NCI-H2107 treated with DMSO at 0.1 percent for 48 hours (cell line): ENCODE results near the gene OR6T1.

ENCODE experiments used
- DNase-seq: peaks from one replicate; lab custom pipeline; 2025; ENCODE audit not compliant: unreplicated experiment; lab: John Stamatoyannopoulos, UW

OR6T1 gene

GRCh38 chr11:123943738-123944137 lies at the start of gene OR6T1:
Gene OR6T1 (minus strand): TSS chr11:123943838. CDS start chr11:123943838, 0 bp downstream.
- no peak for DNase-seq

- no peak for DNase-seq
Measured at GRCh38 chr11:123979311-123979710, 35.7 kb upstream of the OR6T1 start.

GRCh38 chr11:123977731-123978347 lies 34.2 kb upstream of the OR6T1 start, which contains the start of gene OR10S1:
Gene OR10S1 (minus strand): TSS chr11:123977781. CDS start chr11:123977664, 117 bp downstream.
- DNase-seq, result no peak

GRCh38 chr11:123976770-123977560 lies 33.3 kb upstream of the OR6T1 start:
- no peak for DNase-seq

- DNase-seq, result no peak
Measured at GRCh38 chr11:123973816-123974215, 30.2 kb upstream of the OR6T1 start.

- DNase-seq, result no peak
Measured at GRCh38 chr11:123956752-123957151, 13.1 kb upstream of the OR6T1 start.

GRCh38 chr11:123945132-123945531 lies 1.5 kb upstream of the OR6T1 start:
- DNase-seq, result no peak

GRCh38 chr11:123942413-123942812 lies 1.2 kb downstream of the OR6T1 start:
- no peak for DNase-seq

- no peak for DNase-seq
Measured at GRCh38 chr11:123939317-123939716, 4.3 kb downstream of the OR6T1 start, which contains the start of gene OR4D5. Gene OR4D5 (plus strand): TSS chr11:123939617. CDS start chr11:123939617, 0 bp downstream.

- no peak for DNase-seq
Measured at GRCh38 chr11:123924027-123924426, 19.6 kb downstream of the OR6T1 start.

GRCh38 chr11:123920943-123921342 lies 22.7 kb downstream of the OR6T1 start:
- no peak for DNase-seq

GRCh38 chr11:123905826-123906225 lies 37.8 kb downstream of the OR6T1 start:
- no peak for DNase-seq

GRCh38 chr11:123904932-123905331 lies 38.7 kb downstream of the OR6T1 start:
- DNase-seq, result no peak

GRCh38 chr11:123903932-123904331 lies 39.7 kb downstream of the OR6T1 start:
- DNase-seq, result no peak

- DNase-seq, result no peak
Measured at GRCh38 chr11:123901867-123902266, 41.8 kb downstream of the OR6T1 start, which contains the start of gene OR8D4. Gene OR8D4 (plus strand): TSS chr11:123902167. CDS start chr11:123906432, 4,265 bp downstream.

- no peak for DNase-seq
Measured at GRCh38 chr11:123899792-123900191, 43.8 kb downstream of the OR6T1 start.
